ENCODE data around the gene SLX9. TPM values are rescaled to one million over a fixed set of nuclear protein-coding genes. Genes with fewer than 3 reads are reported as not detected.

The SLX9 gene
- polyA plus RNA-seq, 1 donor (not counting 4 experiments of a cell fraction or from before 2014, with no cell fraction given): 21.8 TPM

DNA sequence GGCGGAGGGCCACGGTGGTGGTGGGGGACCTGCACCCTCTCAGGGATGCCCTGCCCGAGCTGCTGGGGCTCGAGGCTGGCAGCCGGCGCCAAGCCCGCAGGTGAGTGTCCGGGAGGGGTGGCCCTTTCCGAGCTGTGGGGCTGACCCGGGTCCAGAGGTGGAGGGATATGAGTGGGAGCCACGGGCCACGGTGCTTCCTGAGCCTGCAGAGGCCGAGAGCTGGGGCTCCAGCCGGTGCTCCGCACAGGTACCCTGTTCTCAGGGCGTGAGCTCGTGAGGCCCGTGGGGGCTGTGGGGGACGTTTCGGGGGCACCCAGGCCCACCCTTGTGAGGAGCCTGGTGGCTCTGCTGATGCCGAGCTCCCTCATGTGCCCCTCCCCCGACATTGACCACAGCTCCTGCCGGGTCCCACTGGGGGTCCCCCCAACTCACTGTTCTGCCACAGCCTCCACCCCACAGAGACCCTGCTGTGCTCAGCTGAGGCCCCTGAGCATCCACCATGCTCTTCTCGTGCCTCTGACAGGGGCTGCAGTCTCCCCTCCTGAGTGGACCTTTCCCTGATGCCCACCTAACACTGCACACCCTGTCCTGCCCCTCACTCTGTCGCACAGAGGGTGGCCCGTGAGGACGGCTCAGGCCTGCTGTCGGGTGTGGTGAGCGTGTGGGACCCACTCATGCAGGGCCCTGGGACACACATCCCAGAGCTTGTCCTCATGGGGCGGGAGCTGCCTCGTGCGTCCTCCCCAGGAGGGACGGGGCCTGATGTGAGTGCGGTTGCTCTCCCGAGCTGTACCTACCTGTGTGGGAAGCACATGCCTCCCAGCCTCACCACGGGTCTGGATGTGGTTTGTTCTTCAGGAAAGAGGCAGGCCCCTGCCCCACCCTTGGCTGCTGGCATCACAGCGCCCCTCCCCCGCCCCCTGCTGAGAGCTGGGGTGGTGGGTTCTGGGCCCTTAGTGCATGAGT is 27.5 kb downstream of the SLX9 start:
- TF ChIP-seq EZH2 (IDR thresholded peaks at IDR 0.05; ENCODE audit: low read length): no peak
- TF ChIP-seq, protein P1, sequence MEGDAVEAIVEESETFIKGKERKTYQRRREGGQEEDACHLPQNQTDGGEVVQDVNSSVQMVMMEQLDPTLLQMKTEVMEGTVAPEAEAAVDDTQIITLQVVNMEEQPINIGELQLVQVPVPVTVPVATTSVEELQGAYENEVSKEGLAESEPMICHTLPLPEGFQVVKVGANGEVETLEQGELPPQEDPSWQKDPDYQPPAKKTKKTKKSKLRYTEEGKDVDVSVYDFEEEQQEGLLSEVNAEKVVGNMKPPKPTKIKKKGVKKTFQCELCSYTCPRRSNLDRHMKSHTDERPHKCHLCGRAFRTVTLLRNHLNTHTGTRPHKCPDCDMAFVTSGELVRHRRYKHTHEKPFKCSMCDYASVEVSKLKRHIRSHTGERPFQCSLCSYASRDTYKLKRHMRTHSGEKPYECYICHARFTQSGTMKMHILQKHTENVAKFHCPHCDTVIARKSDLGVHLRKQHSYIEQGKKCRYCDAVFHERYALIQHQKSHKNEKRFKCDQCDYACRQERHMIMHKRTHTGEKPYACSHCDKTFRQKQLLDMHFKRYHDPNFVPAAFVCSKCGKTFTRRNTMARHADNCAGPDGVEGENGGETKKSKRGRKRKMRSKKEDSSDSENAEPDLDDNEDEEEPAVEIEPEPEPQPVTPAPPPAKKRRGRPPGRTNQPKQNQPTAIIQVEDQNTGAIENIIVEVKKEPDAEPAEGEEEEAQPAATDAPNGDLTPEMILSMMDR (optimal IDR thresholded peaks at IDR 0.05 in 1 of 3, IDR thresholded peaks at IDR 0.05 in 1 of 3, conservative IDR thresholded peaks at IDR 0.05 in 1 of 3; ENCODE audit: extremely low read depth in 1 of 3, insufficient read depth in 2 of 3, low read length in 3 of 3): no peak
- dilution Hi-C loops (cut with MboI; ENCODE audit: extremely low pct_ligation_motif_present, low sequenced_read_pairs): no loop called here
- no peak overlapping the region for H3K9ac ChIP-seq (ENCODE audit: control insufficient read depth, extremely low read depth, insufficient read depth, low read length)
- no peak overlapping the region for H3K4me3 ChIP-seq (ENCODE audit: control insufficient read depth in 2 of 3, extremely low read depth in 1 of 3, insufficient read depth in 2 of 3, low read depth in 1 of 3, low read length in 3 of 3)
- no peaks in the 10 kb centered on the region for H3K9me1 ChIP-seq (ENCODE audit: control insufficient read depth, extremely low read depth, insufficient read depth, low read length)
- H3K27me3 ChIP-seq (ENCODE audit: control insufficient read depth, extremely low read depth, insufficient read depth, low read length): no peaks in the 10 kb centered on the region
- H2AFZ ChIP-seq (ENCODE audit: control insufficient read depth, low read length): no peak overlapping the region
- H4K20me1 ChIP-seq (ENCODE audit: control insufficient read depth, extremely low read depth, insufficient read depth, low read length): no peaks in the 10 kb centered on the region
- peaks cover 16% of the 10 kb centered on the region for H3K79me2 ChIP-seq (ENCODE audit: control insufficient read depth, insufficient read depth, low read length)
- no peak overlapping the region for H3K4me2 ChIP-seq (ENCODE audit: control insufficient read depth, extremely low read depth, insufficient read depth, low read depth, low read length)
- DNase-seq (ENCODE audit: low read depth, low spot score) (no peak), FAIRE-seq (no peak)
- H3K27ac ChIP-seq (ENCODE audit: control insufficient read depth, insufficient read depth, low read length): no peak overlapping the region
- H3K4me1 ChIP-seq (ENCODE audit: control insufficient read depth, extremely low read depth, insufficient read depth, low read length): peaks cover 15% of the 10 kb centered on the region
- H3K36me3 ChIP-seq (ENCODE audit: control insufficient read depth in 2 of 2, extremely low read depth in 1 of 2, insufficient read depth in 2 of 2, low read length in 2 of 2): peaks cover 9 to 28% of the 10 kb centered on the region in 2 experiments
- no peaks in the 10 kb centered on the region for H3K9me3 ChIP-seq (ENCODE audit: control insufficient read depth, low read depth, low read length)

DNA sequence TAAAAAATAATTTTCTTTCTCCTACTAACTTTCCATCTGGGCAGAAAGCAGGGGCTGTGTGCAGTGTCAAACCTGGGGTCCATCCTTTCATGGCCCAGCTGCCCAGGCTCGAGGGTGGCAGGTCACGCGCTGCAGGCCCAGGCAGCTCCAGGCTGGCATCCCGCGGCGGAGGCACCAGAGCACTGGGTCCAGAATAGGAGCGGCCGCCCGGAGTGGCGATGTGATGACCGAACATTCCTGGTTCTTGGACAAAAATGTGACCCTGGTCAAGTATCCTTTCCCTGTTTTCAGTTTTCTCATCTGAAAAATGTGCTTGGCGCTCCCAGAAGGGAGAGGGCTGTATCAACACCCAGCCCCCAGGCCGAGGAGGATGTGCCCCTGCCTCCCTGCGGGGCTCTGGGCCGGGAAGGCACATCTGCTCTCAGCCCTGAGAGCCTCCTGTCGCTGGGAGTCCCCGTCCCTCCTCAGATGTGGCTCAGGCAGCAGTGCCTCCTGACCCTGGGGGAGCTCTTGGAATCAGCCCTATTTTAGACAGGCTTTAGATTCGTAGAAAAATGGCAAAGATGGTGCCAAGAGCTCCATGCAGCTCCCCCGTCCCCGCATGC is 29.3 kb downstream of the SLX9 start:
- no peak overlapping the region for H3K27ac ChIP-seq (ENCODE audit: control insufficient read depth, insufficient read depth, low read length)

More for the DNA sequence above, 29.3 kb downstream of the SLX9 start:
- no peak for FAIRE-seq
- dilution Hi-C loops (cut with MboI; ENCODE audit: extremely low pct_ligation_motif_present, low sequenced_read_pairs): no loop called here
- H3K79me2 ChIP-seq (ENCODE audit: control insufficient read depth, insufficient read depth, low read length): peaks cover 14% of the 10 kb centered on the region
- H3K9me3 ChIP-seq (ENCODE audit: control insufficient read depth, low read depth, low read length): no peaks in the 10 kb centered on the region
- DNase-seq (ENCODE audit: low read depth, low spot score): no peak
- H3K4me3 ChIP-seq (ENCODE audit: control insufficient read depth in 2 of 3, extremely low read depth in 1 of 3, insufficient read depth in 2 of 3, low read depth in 1 of 3, low read length in 3 of 3): no peak overlapping the region
- H4K20me1 ChIP-seq (ENCODE audit: control insufficient read depth, extremely low read depth, insufficient read depth, low read length): no peaks in the 10 kb centered on the region
- no peak overlapping the region for H3K9ac ChIP-seq (ENCODE audit: control insufficient read depth, extremely low read depth, insufficient read depth, low read length)
- no peak overlapping the region for H2AFZ ChIP-seq (ENCODE audit: control insufficient read depth, low read length)
- H3K4me1 ChIP-seq (ENCODE audit: control insufficient read depth, extremely low read depth, insufficient read depth, low read length): peaks cover 12% of the 10 kb centered on the region
- H3K27me3 ChIP-seq (ENCODE audit: control insufficient read depth, extremely low read depth, insufficient read depth, low read length): no peaks in the 10 kb centered on the region
- TF ChIP-seq EZH2 (IDR thresholded peaks at IDR 0.05; ENCODE audit: low read length): no peak
- TF ChIP-seq, protein P1 (optimal IDR thresholded peaks at IDR 0.05 in 1 of 3, IDR thresholded peaks at IDR 0.05 in 1 of 3, conservative IDR thresholded peaks at IDR 0.05 in 1 of 3; ENCODE audit: extremely low read depth in 1 of 3, insufficient read depth in 2 of 3, low read length in 3 of 3): no peak
- H3K36me3 ChIP-seq (ENCODE audit: control insufficient read depth in 2 of 2, extremely low read depth in 1 of 2, insufficient read depth in 2 of 2, low read length in 2 of 2): peaks cover 13 to 25% of the 10 kb centered on the region in 2 experiments
- no peaks in the 10 kb centered on the region for H3K9me1 ChIP-seq (ENCODE audit: control insufficient read depth, extremely low read depth, insufficient read depth, low read length)
- H3K4me2 ChIP-seq (ENCODE audit: control insufficient read depth, extremely low read depth, insufficient read depth, low read depth, low read length): no peak overlapping the region

All from keratinocyte (primary cell).